Thoracic aorta (tissue), 2 donors: Measurements from ENCODE around the gene USH2A. TPM values are rescaled to one million over a fixed set of nuclear protein-coding genes. Genes with fewer than 3 reads are reported as not detected.

Experiments
- ATAC-seq: fragments of 150-250 bp; one replicate; pipeline ENCODE4 v1.8.0; 2017; ENCODE audit warnings: low read depth; ENCODE audit not compliant: insufficient number of reproducible peaks, low FRiP score
- DNase-seq: peaks from one replicate; pipeline ENCODE4 v3.0.0-alpha.2; 2020; ENCODE audit warnings: low spot score
- H3K27ac ChIP-seq, 2 donors: fragments of 200-600 bp; sonication (generic); 1 replicate in 1 of 2; 2 replicates in 1 of 2; pipeline ENCODE4 v1.5.1; 2016; ENCODE audit warnings: mild to moderate bottlenecking in 2 of 2, moderate library complexity in 2 of 2
- H3K27me3 ChIP-seq: fragments of 200-600 bp; sonication (generic); replicated peaks from 2 replicates; pipeline ENCODE4 v1.6.0; 2016; ENCODE audit warnings: mild to moderate bottlenecking; ENCODE audit not compliant: insufficient read depth
- H3K36me3 ChIP-seq: fragments of 200-600 bp; sonication (generic); one replicate; pipeline ENCODE4 v1.5.1; 2016
- H3K4me1 ChIP-seq, 2 donors: fragments of 200-600 bp; sonication (generic); 1 replicate in 1 of 2; 2 replicates in 1 of 2; pipeline versions ENCODE4 v1.5.1 to v1.6.0; 2016; ENCODE audit warnings: low read depth in 2 of 2, mild to moderate bottlenecking in 1 of 2; ENCODE audit not compliant: control insufficient read depth in 1 of 2
- H3K4me3 ChIP-seq: fragments of 200-600 bp; sonication (generic); 2 replicates; pipeline ENCODE4 v1.5.1; 2016; ENCODE audit warnings: mild to moderate bottlenecking
- H3K9me3 ChIP-seq: fragments of 200-600 bp; sonication (generic); 2 replicates; pipeline ENCODE4 v1.5.1; 2016
- total RNA-seq, 2 donors: library from RNA; depleted of rRNA; stranded (reverse); fragments of >200 nt; gene quantifications; one replicate each; pipeline versions ENCODE4 v1.1.0 to v1.2.3, GENCODE V29; 2016
- TF ChIP-seq, protein P1 (sequence below): fragments of 200-600 bp; sonication (generic); IDR thresholded peaks from one replicate; pipeline ENCODE4 v1.5.1; 2019; ENCODE audit warnings: antibody characterized with exemption

Gene USH2A
- total RNA-seq, 2 donors from 2014 or later: not detected

DNA sequence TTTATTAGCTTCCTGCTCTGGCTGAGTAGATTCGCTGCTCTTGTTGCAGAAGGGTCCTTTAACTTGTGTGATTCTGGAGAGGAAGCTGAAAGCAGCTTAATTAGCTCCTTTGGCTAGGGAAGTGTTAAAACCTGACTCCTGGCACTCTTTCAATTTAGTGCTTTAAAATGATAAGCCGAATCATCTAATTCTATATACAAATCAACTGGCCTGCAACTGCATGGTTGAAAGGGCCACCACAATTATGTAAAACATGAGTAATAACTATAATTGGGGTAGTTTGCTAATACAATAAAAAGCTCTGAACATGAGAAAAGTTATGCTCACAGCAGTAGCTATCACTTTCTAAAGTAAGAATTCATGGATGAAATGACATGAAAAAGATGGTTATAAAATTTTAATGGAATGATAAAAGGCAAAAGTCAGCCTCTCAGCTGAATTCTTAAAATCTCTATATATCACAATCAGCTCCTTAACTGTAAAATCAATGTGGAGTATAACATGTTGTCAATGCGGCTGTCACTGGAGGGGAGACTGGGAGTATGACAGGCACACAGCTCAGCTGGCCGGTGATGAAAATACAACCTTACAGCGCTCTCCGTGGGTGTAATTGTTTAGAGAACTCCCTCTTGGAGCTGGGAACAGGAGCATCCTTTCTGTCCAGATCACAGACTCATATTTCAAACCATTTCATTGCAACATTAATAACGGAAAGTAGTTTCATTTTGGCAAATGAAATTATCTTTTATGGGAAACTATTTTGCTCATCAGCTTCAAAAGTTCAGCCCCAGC is 531.8 kb downstream of the USH2A start:
- H3K4me1 ChIP-seq: no peaks in the 10 kb centered on the region
- H3K27me3 ChIP-seq: no peaks in the 10 kb centered on the region
- H3K27ac ChIP-seq: no peak overlapping the region
- no peak overlapping the region for H3K4me3 ChIP-seq
- H3K9me3 ChIP-seq: no peaks in the 10 kb centered on the region
- ATAC-seq (no peak), DNase-seq (no peak)
- H3K36me3 ChIP-seq: no peaks in the 10 kb centered on the region
- TF ChIP-seq, protein P1, sequence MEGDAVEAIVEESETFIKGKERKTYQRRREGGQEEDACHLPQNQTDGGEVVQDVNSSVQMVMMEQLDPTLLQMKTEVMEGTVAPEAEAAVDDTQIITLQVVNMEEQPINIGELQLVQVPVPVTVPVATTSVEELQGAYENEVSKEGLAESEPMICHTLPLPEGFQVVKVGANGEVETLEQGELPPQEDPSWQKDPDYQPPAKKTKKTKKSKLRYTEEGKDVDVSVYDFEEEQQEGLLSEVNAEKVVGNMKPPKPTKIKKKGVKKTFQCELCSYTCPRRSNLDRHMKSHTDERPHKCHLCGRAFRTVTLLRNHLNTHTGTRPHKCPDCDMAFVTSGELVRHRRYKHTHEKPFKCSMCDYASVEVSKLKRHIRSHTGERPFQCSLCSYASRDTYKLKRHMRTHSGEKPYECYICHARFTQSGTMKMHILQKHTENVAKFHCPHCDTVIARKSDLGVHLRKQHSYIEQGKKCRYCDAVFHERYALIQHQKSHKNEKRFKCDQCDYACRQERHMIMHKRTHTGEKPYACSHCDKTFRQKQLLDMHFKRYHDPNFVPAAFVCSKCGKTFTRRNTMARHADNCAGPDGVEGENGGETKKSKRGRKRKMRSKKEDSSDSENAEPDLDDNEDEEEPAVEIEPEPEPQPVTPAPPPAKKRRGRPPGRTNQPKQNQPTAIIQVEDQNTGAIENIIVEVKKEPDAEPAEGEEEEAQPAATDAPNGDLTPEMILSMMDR: no peak

- DNase-seq (no peak), ATAC-seq (no peak)
- no peak overlapping the region for H3K4me3 ChIP-seq
- H3K27me3 ChIP-seq: no peaks in the 10 kb centered on the region
- no peaks in the 10 kb centered on the region for H3K36me3 ChIP-seq
- H3K27ac ChIP-seq: no peak overlapping the region
- no peaks in the 10 kb centered on the region for H3K9me3 ChIP-seq
- H3K4me1 ChIP-seq: no peaks in the 10 kb centered on the region
- TF ChIP-seq, protein P1: no peak
Measured at GRCh38 chr1:215890438-215890837, 532.8 kb downstream of the USH2A start.

- DNase-seq: no peak
- no peaks in the 10 kb centered on the region for H3K27me3 ChIP-seq
- TF ChIP-seq, protein P1: no peak
Measured at GRCh38 chr1:215889871-215890270, 533.4 kb downstream of the USH2A start.

GRCh38 chr1:215888159-215888558 is 535.1 kb downstream of the USH2A start:
- H3K4me1 ChIP-seq: no peaks in the 10 kb centered on the region
- no peak overlapping the region for H3K4me3 ChIP-seq
- TF ChIP-seq, protein P1: no peak
- ATAC-seq (no peak), DNase-seq (no peak)
- no peaks in the 10 kb centered on the region for H3K9me3 ChIP-seq
- H3K27ac ChIP-seq: no peak overlapping the region
- no peaks in the 10 kb centered on the region for H3K27me3 ChIP-seq
- no peaks in the 10 kb centered on the region for H3K36me3 ChIP-seq

More at GRCh38 chr1:215889871-215890270, 533.4 kb downstream of the USH2A start:
- Histone ChIP-seq H3K4me3 (no peak overlapping the region), H3K9me3 (no peaks in the 10 kb centered on the region), H3K27ac (no peak overlapping the region), H3K4me1 (no peaks in the 10 kb centered on the region), H3K36me3 (no peaks in the 10 kb centered on the region)
- no peak for ATAC-seq

- Histone ChIP-seq H3K9me3 (no peaks in the 10 kb centered on the region), H3K4me1 (no peaks in the 10 kb centered on the region), H3K4me3 (no peak overlapping the region), H3K27me3 (no peaks in the 10 kb centered on the region), H3K27ac (no peak overlapping the region), H3K36me3 (no peaks in the 10 kb centered on the region)
- DNase-seq (no peak), ATAC-seq (no peak)
- TF ChIP-seq, protein P1: no peak
Measured at GRCh38 chr1:215887627-215888026, 535.6 kb downstream of the USH2A start.
